Measurements from ENCODE around the gene PIM3. TPM values are rescaled to one million over a fixed set of nuclear protein-coding genes. Genes with fewer than 3 reads are reported as not detected.
A peak's percentile ranks its signal among the peaks of the same experiment; 100 is the strongest.

PIM3 gene
- total RNA-seq, 1 experiment from 2014 or later = 42.9 TPM

- TF ChIP-seq ERG (CRISPR knock-in tag; IDR thresholded peaks at IDR 0.05) (no peak), ATF3 (CRISPR knock-in tag; conservative IDR thresholded peaks at IDR 0.05) (peak; percentile 31), E2F4 (CRISPR knock-in tag; IDR thresholded peaks at IDR 0.05; ENCODE audit: borderline replicate concordance, low read depth) (0 out of 2 replicates have a peak, but pooled peaks have one; percentile 51), ZNF263 (CRISPR knock-in tag; IDR thresholded peaks at IDR 0.05; ENCODE audit: low read depth) (peak; percentile 78; the same call in 1 of the 2 replicates), E2F5 (CRISPR knock-in tag; IDR thresholded peaks at IDR 0.05) (0 out of 2 replicates have a peak, but pooled peaks have one; percentile 46), NFATC4 (CRISPR knock-in tag; IDR thresholded peaks at IDR 0.05) (no peak), ZBTB43 (CRISPR knock-in tag; IDR thresholded peaks at IDR 0.05) (peak; percentile 81; the same call in 1 of the 2 replicates), RELA (CRISPR knock-in tag; IDR thresholded peaks at IDR 0.05; ENCODE audit: borderline replicate concordance) (no peak), MYBL2 (CRISPR knock-in tag; IDR thresholded peaks at IDR 0.05) (peak; percentile 57; the same call in 1 of the 2 replicates), JUN (CRISPR knock-in tag; IDR thresholded peaks at IDR 0.05) (peak; percentile 29; the same call in 1 of the 2 replicates), NFE2L1 (CRISPR knock-in tag; IDR thresholded peaks at IDR 0.05) (peak; percentile 96), ZNF232 (CRISPR knock-in tag; IDR thresholded peaks at IDR 0.05) (no peak), GABPB1 (CRISPR knock-in tag; IDR thresholded peaks at IDR 0.05) (peak; percentile 73), USF1 (CRISPR knock-in tag; IDR thresholded peaks at IDR 0.05) (peak; percentile 87), USF2 (CRISPR knock-in tag; IDR thresholded peaks at IDR 0.05) (peak; percentile 81), ZNF512 (CRISPR knock-in tag; IDR thresholded peaks at IDR 0.05; ENCODE audit: borderline replicate concordance) (no peak), FOXP4 (CRISPR knock-in tag; IDR thresholded peaks at IDR 0.05) (0 out of 2 replicates have a peak, but pooled peaks have one; percentile 18), ZNF281 (CRISPR knock-in tag; IDR thresholded peaks at IDR 0.05) (peak; percentile 75; the same call in 1 of the 2 replicates), TP53 (CRISPR knock-in tag; IDR thresholded peaks at IDR 0.05) (no peak), MAX (CRISPR knock-in tag; IDR thresholded peaks at IDR 0.05) (peak; percentile 88; the same call in 1 of the 2 replicates), SP1 (CRISPR knock-in tag; conservative IDR thresholded peaks at IDR 0.05) (0 out of 2 replicates have a peak, but pooled peaks have one; percentile 40)
- H3K36me3 Mint-ChIP-seq = no peaks in the 10 kb centered on the region
- peaks cover 8% of the 10 kb centered on the region for H3K27me3 Mint-ChIP-seq (ENCODE audit: low read depth)
- peak overlapping the region; percentile 61 for H3K4me3 Mint-ChIP-seq
- ChIA-PET CTCF (interaction anchor here (1.3 to 2.9 kb wide), 3 partner anchors 12 to 60 kb away, joined by 5 to 14 read pairs (median 9); no protein-coding TSS in a partner anchor), POLR2A (interaction anchor here (0.7 kb wide), 1 partner anchor 834 kb away, joined by 3 read pairs; no protein-coding TSS in a partner anchor)
- peaks cover 6% of the 10 kb centered on the region for H3K4me1 Mint-ChIP-seq
- ATAC-seq = peak; percentile 73
- H3K9me3 Mint-ChIP-seq = no peaks in the 10 kb centered on the region
- peak overlapping the region; percentile 57; the same call in 1 of the 2 replicates for H3K27ac Mint-ChIP-seq
- DNase-seq (ENCODE audit: low spot score) = peak; percentile 64
Observed at GRCh38 chr22:49970528-49971231, 10.1 kb downstream of the PIM3 start.
